HepG2 (cell line): Measurements from ENCODE around the gene SLC2A2. TPM values are rescaled to one million over a fixed set of nuclear protein-coding genes. Genes with fewer than 3 reads are reported as not detected.

Experiments used
- ATF3 ChIP-seq: sonication (generic); formaldehyde crosslinking; IDR thresholded peaks from 2 replicates; pipeline ENCODE4 v1.4.0; 2020; ENCODE audit warnings: missing genetic modification reagents
- CTCF ChIP-seq: sonication (generic); formaldehyde crosslinking; IDR thresholded peaks from 2 replicates; pipeline ENCODE4 v1.5.0; 2020; ENCODE audit warnings: mild to moderate bottlenecking, missing genetic modification reagents, moderate library complexity
- DNMT1 ChIP-seq: sonication (generic); formaldehyde crosslinking; IDR thresholded peaks from 2 replicates; pipeline ENCODE4 v1.5.1; 2020; ENCODE audit warnings: mild to moderate bottlenecking, missing genetic modification reagents
- EED ChIP-seq: sonication (generic); formaldehyde crosslinking; IDR thresholded peaks from 2 replicates; pipeline ENCODE4 v1.5.0; 2020; ENCODE audit warnings: mild to moderate bottlenecking, missing genetic modification reagents
- ETV5 ChIP-seq: IDR thresholded peaks from 2 replicates; pipeline ENCODE4 v1.6.1; 2018; ENCODE audit warnings: missing biosample characterization, missing genetic modification reagents, inconsistent platforms, borderline replicate concordance
- FOXK2 ChIP-seq: fragments of 450-650 bp; IDR thresholded peaks from 2 replicates; pipeline ENCODE4 v1.6.1; 2016
- HIVEP1 ChIP-seq: sonication (generic); formaldehyde crosslinking; IDR thresholded peaks from 2 replicates; pipeline ENCODE4 v1.4.0; 2020; ENCODE audit warnings: mild to moderate bottlenecking, missing genetic modification reagents
- PAXIP1 ChIP-seq: sonication (generic); formaldehyde crosslinking; conservative IDR thresholded peaks from 2 replicates; pipeline ENCODE4 v1.4.0; 2020; ENCODE audit warnings: mild to moderate bottlenecking, missing genetic modification reagents, moderate library complexity
- SAP130 ChIP-seq: IDR thresholded peaks from 2 replicates; pipeline ENCODE4 v1.6.1; 2016; ENCODE audit warnings: low read depth
- TCF7 ChIP-seq: sonication (generic); IDR thresholded peaks from 2 replicates; pipeline ENCODE4 v1.6.1; 2016; ENCODE audit warnings: antibody characterized with exemption, low read depth
- TMF1 ChIP-seq: sonication (generic); formaldehyde crosslinking; IDR thresholded peaks from 2 replicates; pipeline ENCODE4 v1.8.1; 2022; ENCODE audit warnings: low read depth, missing genetic modification reagents
- ZBTB25 ChIP-seq: IDR thresholded peaks from 2 replicates; pipeline ENCODE4 v1.6.1; 2018; ENCODE audit warnings: missing genetic modification reagents
- ZBTB43 ChIP-seq: sonication (generic); formaldehyde crosslinking; conservative IDR thresholded peaks from 2 replicates; pipeline ENCODE4 v1.4.0; 2020; ENCODE audit warnings: missing genetic modification reagents
- ZNF18 ChIP-seq: sonication (generic); formaldehyde crosslinking; IDR thresholded peaks from 2 replicates; pipeline ENCODE4 v1.8.0; 2022; ENCODE audit warnings: mild to moderate bottlenecking, missing genetic modification reagents; ENCODE audit not compliant: insufficient replicate concordance
- ZNF230 ChIP-seq: sonication (generic); formaldehyde crosslinking; IDR thresholded peaks from 2 replicates; pipeline ENCODE4 v1.4.0; 2020; ENCODE audit warnings: mild to moderate bottlenecking, missing genetic modification reagents
- ZNF292 ChIP-seq: sonication (generic); formaldehyde crosslinking; IDR thresholded peaks from 2 replicates; pipeline ENCODE4 v1.8.1; 2022; ENCODE audit warnings: mild to moderate bottlenecking, low read depth, missing genetic modification reagents, borderline replicate concordance
- ZNF333 ChIP-seq: sonication (generic); formaldehyde crosslinking; IDR thresholded peaks from 2 replicates; pipeline ENCODE4 v1.4.0; 2020; ENCODE audit warnings: mild to moderate bottlenecking, missing genetic modification reagents, borderline replicate concordance
- ZNF546 ChIP-seq: sonication (generic); formaldehyde crosslinking; conservative IDR thresholded peaks from 2 replicates; pipeline ENCODE4 v1.8.1; 2023; ENCODE audit warnings: mild to moderate bottlenecking, missing genetic modification reagents
- ZNF562 ChIP-seq: sonication (generic); formaldehyde crosslinking; IDR thresholded peaks from 2 replicates; pipeline ENCODE4 v1.8.0; 2022; ENCODE audit warnings: missing genetic modification reagents, borderline replicate concordance
- ZNF674 ChIP-seq: sonication (generic); formaldehyde crosslinking; IDR thresholded peaks from 2 replicates; pipeline ENCODE4 v1.5.0; 2020; ENCODE audit warnings: low read depth, mild to moderate bottlenecking, missing genetic modification reagents
- ZNF703 ChIP-seq: sonication (generic); formaldehyde crosslinking; IDR thresholded peaks from 2 replicates; pipeline ENCODE4 v1.5.1; 2020; ENCODE audit warnings: missing genetic modification reagents, mild to moderate bottlenecking, moderate library complexity, borderline replicate concordance
- polyA plus RNA-seq, 8 experiments: library from polyadenylated mRNA; depleted of rRNA in 3 of 8; stranded (reverse) in 7 of 8; unstranded in 1 of 8; fragments of >200 nt; fragmentation: Illumina TruSeq in 4 of 8; extraction: Trizol in 4 of 8; gene quantifications; 2 replicates each; pipeline versions ENCODE4 v1.2.1 to v1.2.3, GENCODE V29; 2011 to 2016; ENCODE audit warnings: low read depth in 4 of 8, missing spikeins in 1 of 8, mixed read lengths in 1 of 8; ENCODE audit not compliant: insufficient read depth in 1 of 8
- total RNA-seq, 5 experiments: library from RNA; depleted of rRNA; stranded (reverse); fragments of >200 nt; fragmentation: Illumina TruSeq; extraction: Trizol; gene quantifications; 2 replicates each; pipeline ENCODE4 v1.2.3, GENCODE V29; 2016; ENCODE audit warnings: low read depth in 1 of 5

Gene SLC2A2
- total and polyA plus RNA-seq, 2 of the 13 experiments (the other 11 are each of a cell fraction or from before 2014, with no cell fraction given), result 19.5 to 23.2 TPM

GRCh38 chr3:171001250-171001893 is 25.1 kb downstream of the SLC2A2 start (continued):
- peak; percentile 99 for TF ChIP-seq TCF7
- no peak for TF ChIP-seq EED (CRISPR knock-in tag)
- TF ChIP-seq ZNF18 (CRISPR knock-in tag), result no peak
- TF ChIP-seq ZNF230 (CRISPR knock-in tag), result no peak
- TF ChIP-seq PAXIP1 (CRISPR knock-in tag), result peak; percentile 95
- TF ChIP-seq ZNF562 (CRISPR knock-in tag), result no peak
- no peak for TF ChIP-seq TMF1 (CRISPR knock-in tag)
- TF ChIP-seq ZNF703 (CRISPR knock-in tag), result no peak
- TF ChIP-seq FOXK2, result no peak; the same call in 1 of the 2 replicates
- no peak for TF ChIP-seq HIVEP1 (CRISPR knock-in tag)
- no peak for TF ChIP-seq DNMT1 (CRISPR knock-in tag)
- TF ChIP-seq ZNF674 (CRISPR knock-in tag), result no peak
- TF ChIP-seq ATF3 (CRISPR knock-in tag), result no peak
- no peak for TF ChIP-seq ZNF333
- TF ChIP-seq ZBTB25 (CRISPR knock-in tag), result no peak; the same call in 1 of the 2 replicates
- peak; percentile 70 for TF ChIP-seq SAP130
- TF ChIP-seq ZBTB43, result peak; percentile 87
- no peak for TF ChIP-seq ZNF546
- TF ChIP-seq ZNF292, result no peak
- no peak for TF ChIP-seq CTCF (CRISPR knock-in tag)
- TF ChIP-seq ETV5, result peak; percentile 92
